AG09319 (cell line): ENCODE results near the gene MAP9.
"Not testable (repeated sequence)": the region's sequence is repeated elsewhere in the genome, so short reads cannot be mapped to it uniquely, and the experiment has no call there.

Experiments
- DNase-seq: peaks from one replicate; pipeline ENCODE4 v3.0.0-alpha.2; 2010; ENCODE audit warnings: low read depth; ENCODE audit errors: extremely low read depth
- TF ChIP-seq, protein P1 (sequence below): IDR thresholded peaks from 2 replicates; pipeline ENCODE4 v1.5.1; 2011; ENCODE audit warnings: low read depth, mild to moderate bottlenecking, inconsistent platforms, low read length, moderate library complexity

Gene MAP9

DNA sequence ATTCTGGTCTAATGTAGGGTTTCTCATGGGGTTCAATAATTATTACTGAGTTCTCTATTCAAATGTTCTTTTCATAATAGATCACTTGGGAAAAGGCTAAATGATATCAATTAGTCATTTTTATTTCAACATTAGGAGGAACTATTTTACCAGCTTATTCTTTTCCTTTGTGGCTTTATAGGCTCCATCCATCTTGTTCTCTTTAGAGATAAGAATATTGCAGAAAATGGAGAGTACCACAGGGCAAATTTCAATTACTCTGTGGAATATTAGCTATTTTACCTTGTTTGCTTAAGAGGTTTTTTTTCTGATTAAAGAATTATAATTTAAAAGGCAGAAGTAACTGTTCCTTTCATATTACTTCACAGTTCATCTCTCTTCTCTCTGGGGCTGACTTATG lies 55.8 kb downstream of the MAP9 start:
- TF ChIP-seq, protein P1, sequence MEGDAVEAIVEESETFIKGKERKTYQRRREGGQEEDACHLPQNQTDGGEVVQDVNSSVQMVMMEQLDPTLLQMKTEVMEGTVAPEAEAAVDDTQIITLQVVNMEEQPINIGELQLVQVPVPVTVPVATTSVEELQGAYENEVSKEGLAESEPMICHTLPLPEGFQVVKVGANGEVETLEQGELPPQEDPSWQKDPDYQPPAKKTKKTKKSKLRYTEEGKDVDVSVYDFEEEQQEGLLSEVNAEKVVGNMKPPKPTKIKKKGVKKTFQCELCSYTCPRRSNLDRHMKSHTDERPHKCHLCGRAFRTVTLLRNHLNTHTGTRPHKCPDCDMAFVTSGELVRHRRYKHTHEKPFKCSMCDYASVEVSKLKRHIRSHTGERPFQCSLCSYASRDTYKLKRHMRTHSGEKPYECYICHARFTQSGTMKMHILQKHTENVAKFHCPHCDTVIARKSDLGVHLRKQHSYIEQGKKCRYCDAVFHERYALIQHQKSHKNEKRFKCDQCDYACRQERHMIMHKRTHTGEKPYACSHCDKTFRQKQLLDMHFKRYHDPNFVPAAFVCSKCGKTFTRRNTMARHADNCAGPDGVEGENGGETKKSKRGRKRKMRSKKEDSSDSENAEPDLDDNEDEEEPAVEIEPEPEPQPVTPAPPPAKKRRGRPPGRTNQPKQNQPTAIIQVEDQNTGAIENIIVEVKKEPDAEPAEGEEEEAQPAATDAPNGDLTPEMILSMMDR, result no peak
- DNase-seq, result no peak

DNA sequence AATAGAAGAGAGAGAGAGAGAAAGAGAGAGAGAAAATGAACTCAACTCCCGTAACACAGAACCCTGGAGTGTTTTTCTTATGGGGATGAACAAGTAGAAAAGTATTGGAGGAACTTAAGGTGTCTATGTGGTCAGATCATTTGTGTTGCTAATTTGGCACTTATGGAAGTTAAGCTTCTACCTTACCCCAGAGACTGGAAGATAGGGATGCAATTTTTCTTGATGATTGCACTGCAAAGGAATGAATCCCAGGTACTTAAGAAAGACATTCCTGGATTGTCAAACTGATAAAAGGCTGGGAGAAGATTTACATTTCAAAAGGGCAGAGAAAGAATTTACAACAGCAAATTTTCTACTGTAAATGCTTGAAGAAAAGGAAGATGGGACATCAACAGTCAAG lies 57.2 kb downstream of the MAP9 start:
- TF ChIP-seq, protein P1, result no peak
- no peak for DNase-seq

DNA sequence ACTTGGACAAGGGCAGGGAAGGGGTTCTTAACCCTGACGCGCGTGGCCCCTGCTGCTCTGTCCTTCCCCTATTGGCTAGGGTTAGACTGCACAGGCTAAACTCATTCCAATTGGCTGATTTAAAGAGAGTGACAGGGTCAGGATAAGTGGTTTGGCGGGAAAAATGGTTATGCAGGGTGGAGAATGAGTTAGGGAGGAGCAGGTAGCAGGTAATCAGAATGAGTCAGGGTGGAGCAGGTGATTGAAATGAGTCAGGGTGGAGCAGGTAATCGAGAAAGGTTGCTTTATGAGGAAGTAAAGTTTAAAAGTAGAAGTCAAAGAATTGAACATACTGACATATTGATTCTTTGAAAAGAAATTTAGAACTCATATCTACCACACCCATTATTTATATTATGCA lies 64.7 kb downstream of the MAP9 start:
- not testable (repeated sequence) for DNase-seq

DNA sequence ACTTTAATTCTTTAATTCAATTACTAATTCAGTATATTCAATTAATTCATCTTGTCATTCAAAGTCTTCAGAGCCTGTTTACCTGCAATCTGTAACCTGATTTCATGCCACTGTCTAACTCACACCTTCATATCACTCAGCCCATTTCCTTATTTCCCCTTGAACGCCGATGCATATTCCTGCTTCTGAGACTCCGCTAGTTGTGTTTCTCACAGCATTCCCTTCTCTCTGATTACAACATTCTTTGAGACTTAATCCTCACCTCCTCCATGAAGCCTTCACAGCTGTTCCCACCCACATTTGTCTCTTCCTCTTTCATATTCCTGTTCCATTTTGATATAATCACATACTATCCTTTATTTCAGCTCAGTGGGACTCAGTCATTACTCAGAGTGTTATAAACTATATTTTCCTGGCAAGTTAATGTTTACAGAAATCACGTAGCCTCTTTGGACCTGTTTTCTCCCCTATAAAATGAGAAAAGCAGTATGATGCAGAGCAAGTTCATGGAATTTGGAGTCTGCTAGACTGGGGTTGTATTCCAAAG lies 69.0 kb downstream of the MAP9 start:
- DNase-seq, result no peak
- TF ChIP-seq, protein P1, result no peak

DNA sequence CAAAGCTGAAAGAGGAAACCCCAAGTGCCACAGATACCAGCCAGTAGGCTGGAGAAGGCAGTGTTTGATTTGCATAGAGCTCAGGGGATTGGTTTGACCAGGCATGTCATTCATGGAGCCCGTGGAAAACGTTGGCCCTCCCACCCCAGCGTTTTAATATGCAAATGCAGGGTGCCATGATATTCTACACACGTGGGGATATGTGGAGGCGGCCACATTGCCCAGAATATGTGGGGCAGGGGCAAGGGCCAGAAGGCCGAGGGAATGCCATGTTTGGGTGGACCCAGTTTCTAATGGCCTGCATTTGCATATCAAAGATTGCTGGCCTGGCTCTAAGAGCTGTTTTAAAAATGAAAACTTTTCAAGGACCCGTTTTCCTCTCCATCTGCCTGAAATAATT lies 71.1 kb downstream of the MAP9 start:
- no peak for DNase-seq
- TF ChIP-seq, protein P1, result no peak

DNA sequence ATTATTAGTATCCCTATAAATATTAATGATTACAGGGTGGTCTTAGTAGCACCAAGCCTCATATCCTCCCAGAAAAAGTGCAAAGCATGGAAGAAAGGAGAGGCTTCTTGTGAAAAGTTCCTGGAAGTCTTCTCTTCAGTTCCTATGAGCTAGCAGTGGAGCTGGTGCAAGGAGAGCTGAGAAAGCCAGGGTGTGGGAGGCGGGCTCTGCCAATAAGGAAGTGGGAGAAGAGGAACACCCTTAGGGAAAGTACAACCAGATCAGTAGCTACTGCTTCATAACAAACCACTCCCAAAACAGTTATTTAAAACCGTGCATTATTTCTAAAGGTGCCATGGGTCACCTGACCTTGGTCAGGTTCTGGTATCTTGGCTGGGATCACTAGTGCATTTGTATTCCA lies 72.4 kb downstream of the MAP9 start:
- no peak for DNase-seq

DNA sequence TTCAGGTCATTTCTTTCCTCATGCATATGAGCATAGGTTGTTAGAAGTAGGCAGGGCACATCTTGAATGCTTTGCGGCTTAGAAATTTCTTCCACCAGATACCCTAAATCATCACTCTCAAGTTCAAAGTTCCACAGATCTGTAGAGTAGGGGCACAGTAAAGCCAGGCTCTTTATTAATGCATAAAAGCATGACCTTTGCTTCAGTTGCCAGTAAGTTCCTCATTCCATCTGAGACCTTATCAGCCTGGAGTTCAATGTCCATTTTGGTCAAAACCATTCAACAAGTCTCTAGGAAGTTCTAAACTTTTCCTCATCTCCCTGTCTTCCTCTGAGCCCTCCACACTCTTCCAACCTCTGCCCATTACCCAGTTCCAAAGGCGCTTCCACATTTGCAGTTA lies 77.7 kb downstream of the MAP9 start:
- DNase-seq, result no peak
- TF ChIP-seq, protein P1, result no peak

More for the DNA sequence above, 72.4 kb downstream of the MAP9 start:
- TF ChIP-seq, protein P1, result no peak
